Measurements from ENCODE around the gene TMEM151A. TPM values are rescaled to one million over a fixed set of nuclear protein-coding genes. Genes with fewer than 3 reads are reported as not detected.
A peak's percentile ranks its signal among the peaks of the same experiment; 100 is the strongest.

Gene TMEM151A
- total and polyA plus RNA-seq, 2 experiments from 2014 or later = 1.0 to 4.4 TPM

DNA sequence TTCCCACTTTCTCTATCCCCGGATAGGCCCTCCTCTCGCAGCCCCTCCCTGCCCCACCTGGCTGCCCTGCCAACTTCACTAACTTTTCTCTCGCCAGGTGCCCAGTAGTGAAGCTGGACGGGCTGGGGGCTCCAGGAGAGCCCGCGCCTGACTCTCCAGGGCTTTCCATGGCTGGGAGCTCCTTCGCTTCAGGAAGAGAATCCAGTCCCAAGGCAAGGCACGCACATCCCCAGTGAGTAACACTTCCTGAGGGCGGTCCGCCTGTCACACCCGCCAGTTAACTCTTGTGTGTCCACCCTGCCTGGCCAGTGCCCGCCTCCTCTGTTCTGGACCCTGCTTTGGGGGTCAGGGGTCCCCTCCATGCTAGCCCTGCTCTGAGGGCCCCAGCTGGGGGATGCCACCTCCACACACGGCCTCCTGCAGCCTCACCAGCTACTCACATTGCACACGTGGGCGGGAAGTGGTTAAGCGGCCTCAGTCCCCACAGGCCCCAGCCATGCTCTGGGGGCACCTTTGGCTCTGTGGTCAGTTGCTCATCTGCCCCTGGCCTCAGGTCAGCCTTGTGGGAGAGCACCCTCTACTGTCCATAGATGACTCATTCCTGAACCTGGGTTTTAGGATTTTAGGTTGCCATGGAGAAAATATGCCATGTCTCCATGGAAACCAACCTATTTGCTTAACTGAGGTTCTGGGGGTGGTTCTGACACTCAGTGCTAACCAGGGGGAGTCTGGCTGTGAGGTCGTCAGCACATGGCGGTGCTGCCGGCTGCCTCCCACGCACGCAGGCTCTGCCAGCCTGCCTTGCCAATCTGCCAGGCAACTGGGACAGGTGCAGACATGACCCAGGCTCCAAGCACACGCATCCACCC, 44.8 kb downstream of the TMEM151A start, which contains the start of gene RIN1:
RIN1 (minus strand) TSS at position 201 of the 869 bp plus-strand sequence; CDS start at position 169, 32 bp downstream.
- DNase-seq (ENCODE audit: low spot score) = peak; percentile 88
- Histone ChIP-seq H3K27ac (ENCODE audit: low read depth) (peak within 1 kb of the TSS; percentile 76; the same call in 1 of the 2 replicates), H3F3A (replicated peaks; ENCODE audit: low read depth) (0 out of 2 replicates have a peak, but pooled peaks cover 6% of the 10 kb centered on the region), H3K36me3 (ENCODE audit: insufficient read depth) (no peaks in the 10 kb centered on the region; the same call in 1 of the 2 replicates), H3K79me2 (replicated peaks; ENCODE audit: insufficient read depth) (no peaks in the 10 kb centered on the region), H2AFZ (no peak within 1 kb of the TSS), H3K9me2 (ENCODE audit: insufficient read depth) (no peaks in the 10 kb centered on the region), H3K27me3 (ENCODE audit: insufficient read depth) (no peaks in the 10 kb centered on the region), H3K4me2 (peak within 1 kb of the TSS; percentile 82), H4K20me1 (replicated peaks; ENCODE audit: insufficient read depth) (no peaks in the 10 kb centered on the region; the same call in 1 of the 2 replicates), H3K4me3 (peak within 1 kb of the TSS; percentile 60), H3K4me1 (ENCODE audit: insufficient read depth) (peaks cover 16% of the 10 kb centered on the region; the same call in 1 of the 2 replicates)
- H3K9me3 Mint-ChIP-seq = no peaks in the 10 kb centered on the region
- H3K4me1 Mint-ChIP-seq = peaks cover 18% of the 10 kb centered on the region
- H3K27me3 Mint-ChIP-seq (ENCODE audit: insufficient read depth, low read depth, poor library complexity) = peaks cover 5% of the 10 kb centered on the region
- ATAC-seq = peak; percentile 67
- H3K27ac Mint-ChIP-seq = peak within 1 kb of the TSS; percentile 56; the same call in 1 of the 2 replicates
- H3K4me3 Mint-ChIP-seq = peak within 1 kb of the TSS; percentile 83
- peaks cover 11% of the 10 kb centered on the region for H3K36me3 Mint-ChIP-seq (ENCODE audit: low read depth)
- no peak for TF ChIP-seq JUNB (IDR thresholded peaks at IDR 0.05; ENCODE audit: unreplicated experiment)
- no peak for TF ChIP-seq NANOG (IDR thresholded peaks at IDR 0.05; ENCODE audit: borderline replicate concordance)
- TF ChIP-seq, protein P1, sequence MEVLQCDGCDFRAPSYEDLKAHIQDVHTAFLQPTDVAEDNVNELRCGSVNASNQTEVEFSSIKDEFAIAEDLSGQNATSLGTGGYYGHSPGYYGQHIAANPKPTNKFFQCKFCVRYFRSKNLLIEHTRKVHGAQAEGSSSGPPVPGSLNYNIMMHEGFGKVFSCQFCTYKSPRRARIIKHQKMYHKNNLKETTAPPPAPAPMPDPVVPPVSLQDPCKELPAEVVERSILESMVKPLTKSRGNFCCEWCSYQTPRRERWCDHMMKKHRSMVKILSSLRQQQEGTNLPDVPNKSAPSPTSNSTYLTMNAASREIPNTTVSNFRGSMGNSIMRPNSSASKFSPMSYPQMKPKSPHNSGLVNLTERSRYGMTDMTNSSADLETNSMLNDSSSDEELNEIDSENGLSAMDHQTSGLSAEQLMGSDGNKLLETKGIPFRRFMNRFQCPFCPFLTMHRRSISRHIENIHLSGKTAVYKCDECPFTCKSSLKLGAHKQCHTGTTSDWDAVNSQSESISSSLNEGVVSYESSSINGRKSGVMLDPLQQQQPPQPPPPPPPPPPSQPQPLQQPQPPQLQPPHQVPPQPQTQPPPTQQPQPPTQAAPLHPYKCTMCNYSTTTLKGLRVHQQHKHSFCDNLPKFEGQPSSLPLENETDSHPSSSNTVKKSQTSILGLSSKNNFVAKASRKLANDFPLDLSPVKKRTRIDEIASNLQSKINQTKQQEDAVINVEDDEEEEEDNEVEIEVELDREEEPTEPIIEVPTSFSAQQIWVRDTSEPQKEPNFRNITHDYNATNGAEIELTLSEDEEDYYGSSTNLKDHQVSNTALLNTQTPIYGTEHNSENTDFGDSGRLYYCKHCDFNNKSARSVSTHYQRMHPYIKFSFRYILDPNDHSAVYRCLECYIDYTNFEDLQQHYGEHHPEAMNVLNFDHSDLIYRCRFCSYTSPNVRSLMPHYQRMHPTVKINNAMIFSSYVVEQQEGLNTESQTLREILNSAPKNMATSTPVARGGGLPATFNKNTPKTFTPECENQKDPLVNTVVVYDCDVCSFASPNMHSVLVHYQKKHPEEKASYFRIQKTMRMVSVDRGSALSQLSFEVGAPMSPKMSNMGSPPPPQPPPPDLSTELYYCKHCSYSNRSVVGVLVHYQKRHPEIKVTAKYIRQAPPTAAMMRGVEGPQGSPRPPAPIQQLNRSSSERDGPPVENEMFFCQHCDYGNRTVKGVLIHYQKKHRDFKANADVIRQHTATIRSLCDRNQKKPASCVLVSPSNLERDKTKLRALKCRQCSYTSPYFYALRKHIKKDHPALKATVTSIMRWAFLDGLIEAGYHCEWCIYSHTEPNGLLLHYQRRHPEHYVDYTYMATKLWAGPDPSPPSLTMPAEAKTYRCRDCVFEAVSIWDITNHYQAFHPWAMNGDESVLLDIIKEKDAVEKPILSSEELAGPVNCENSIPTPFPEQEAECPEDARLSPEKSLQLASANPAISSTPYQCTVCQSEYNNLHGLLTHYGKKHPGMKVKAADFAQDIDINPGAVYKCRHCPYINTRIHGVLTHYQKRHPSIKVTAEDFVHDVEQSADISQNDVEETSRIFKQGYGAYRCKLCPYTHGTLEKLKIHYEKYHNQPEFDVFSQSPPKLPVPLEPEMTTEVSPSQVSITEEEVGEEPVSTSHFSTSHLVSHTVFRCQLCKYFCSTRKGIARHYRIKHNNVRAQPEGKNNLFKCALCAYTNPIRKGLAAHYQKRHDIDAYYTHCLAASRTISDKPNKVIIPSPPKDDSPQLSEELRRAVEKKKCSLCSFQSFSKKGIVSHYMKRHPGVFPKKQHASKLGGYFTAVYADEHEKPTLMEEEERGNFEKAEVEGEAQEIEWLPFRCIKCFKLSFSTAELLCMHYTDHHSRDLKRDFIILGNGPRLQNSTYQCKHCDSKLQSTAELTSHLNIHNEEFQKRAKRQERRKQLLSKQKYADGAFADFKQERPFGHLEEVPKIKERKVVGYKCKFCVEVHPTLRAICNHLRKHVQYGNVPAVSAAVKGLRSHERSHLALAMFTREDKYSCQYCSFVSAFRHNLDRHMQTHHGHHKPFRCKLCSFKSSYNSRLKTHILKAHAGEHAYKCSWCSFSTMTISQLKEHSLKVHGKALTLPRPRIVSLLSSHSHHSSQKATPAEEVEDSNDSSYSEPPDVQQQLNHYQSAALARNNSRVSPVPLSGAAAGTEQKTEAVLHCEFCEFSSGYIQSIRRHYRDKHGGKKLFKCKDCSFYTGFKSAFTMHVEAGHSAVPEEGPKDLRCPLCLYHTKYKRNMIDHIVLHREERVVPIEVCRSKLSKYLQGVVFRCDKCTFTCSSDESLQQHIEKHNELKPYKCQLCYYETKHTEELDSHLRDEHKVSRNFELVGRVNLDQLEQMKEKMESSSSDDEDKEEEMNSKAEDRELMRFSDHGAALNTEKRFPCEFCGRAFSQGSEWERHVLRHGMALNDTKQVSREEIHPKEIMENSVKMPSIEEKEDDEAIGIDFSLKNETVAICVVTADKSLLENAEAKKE (CRISPR knock-in tag; IDR thresholded peaks at IDR 0.05) = no peak
- TF ChIP-seq ZNF114 (CRISPR knock-in tag; IDR thresholded peaks at IDR 0.05) = no peak
- TF ChIP-seq EZH2 (IDR thresholded peaks at IDR 0.05; ENCODE audit: low read depth, unreplicated experiment) = no peak
- TF ChIP-seq POLR2AphosphoS5 (IDR thresholded peaks at IDR 0.05; ENCODE audit: low read depth) = peak; percentile 22; the same call in 1 of the 2 replicates
- no peak for TF ChIP-seq ZNF331 (CRISPR knock-in tag; IDR thresholded peaks at IDR 0.05; ENCODE audit: low read depth)
- TF ChIP-seq, protein P2, sequence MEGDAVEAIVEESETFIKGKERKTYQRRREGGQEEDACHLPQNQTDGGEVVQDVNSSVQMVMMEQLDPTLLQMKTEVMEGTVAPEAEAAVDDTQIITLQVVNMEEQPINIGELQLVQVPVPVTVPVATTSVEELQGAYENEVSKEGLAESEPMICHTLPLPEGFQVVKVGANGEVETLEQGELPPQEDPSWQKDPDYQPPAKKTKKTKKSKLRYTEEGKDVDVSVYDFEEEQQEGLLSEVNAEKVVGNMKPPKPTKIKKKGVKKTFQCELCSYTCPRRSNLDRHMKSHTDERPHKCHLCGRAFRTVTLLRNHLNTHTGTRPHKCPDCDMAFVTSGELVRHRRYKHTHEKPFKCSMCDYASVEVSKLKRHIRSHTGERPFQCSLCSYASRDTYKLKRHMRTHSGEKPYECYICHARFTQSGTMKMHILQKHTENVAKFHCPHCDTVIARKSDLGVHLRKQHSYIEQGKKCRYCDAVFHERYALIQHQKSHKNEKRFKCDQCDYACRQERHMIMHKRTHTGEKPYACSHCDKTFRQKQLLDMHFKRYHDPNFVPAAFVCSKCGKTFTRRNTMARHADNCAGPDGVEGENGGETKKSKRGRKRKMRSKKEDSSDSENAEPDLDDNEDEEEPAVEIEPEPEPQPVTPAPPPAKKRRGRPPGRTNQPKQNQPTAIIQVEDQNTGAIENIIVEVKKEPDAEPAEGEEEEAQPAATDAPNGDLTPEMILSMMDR (conservative IDR thresholded peaks at IDR 0.05; ENCODE audit: low read depth in 2 of 2) = peak; percentile 62 to 87
